ENCODE results near the gene GRM8.

- TF ChIP-seq EZH2phosphoT487 (IDR thresholded peaks at IDR 0.05; ENCODE audit: borderline replicate concordance) (no peak), CTCF (conservative IDR thresholded peaks at IDR 0.05; ENCODE audit: low read length) (no peak)
These were observed 90.4 kb downstream of the GRM8 start for GRCh38 chr7:127162366-127162765.
